DOHH2 (cell line): ENCODE data around the gene CCDC12.

Experiments
- H3F3A ChIP-seq: fragments of 200-600 bp; sonication (generic), shearing (Covaris generic); 2 replicates; pipeline ENCODE4 v1.6.0; 2016; ENCODE audit warnings: antibody characterized with exemption, mild to moderate bottlenecking; ENCODE audit not compliant: control insufficient read depth, insufficient read depth
- H3K27ac ChIP-seq: fragments of 200-600 bp; sonication (generic); 2 replicates; pipeline ENCODE4 v1.5.1; 2014; ENCODE audit warnings: low read depth, mild to moderate bottlenecking, low read length, moderate library complexity
- H3K27me3 ChIP-seq: fragments of 200-600 bp; sonication (generic); 2 replicates; pipeline ENCODE4 v1.6.1; 2014; ENCODE audit warnings: mild to moderate bottlenecking, low read length, mixed read lengths; ENCODE audit not compliant: control insufficient read depth
- H3K36me3 ChIP-seq: fragments of 200-600 bp; sonication (generic); 2 replicates; pipeline ENCODE4 v1.6.1; 2014; ENCODE audit warnings: mild to moderate bottlenecking, low read length, moderate library complexity, mixed read lengths; ENCODE audit not compliant: control insufficient read depth
- H3K4me1 ChIP-seq: fragments of 200-600 bp; sonication (generic); 2 replicates; pipeline ENCODE4 v1.6.1; 2014; ENCODE audit warnings: mild to moderate bottlenecking, low read length, mixed read lengths; ENCODE audit not compliant: control insufficient read depth
- H3K4me2 ChIP-seq: fragments of 200-600 bp; sonication (generic); 2 replicates; pipeline ENCODE4 v1.6.0; 2014; ENCODE audit warnings: mild to moderate bottlenecking, low read length, moderate library complexity
- H3K4me3 ChIP-seq: fragments of 200-600 bp; sonication (generic); 2 replicates; pipeline ENCODE4 v1.5.1; 2014; ENCODE audit warnings: mild to moderate bottlenecking, low read length, mixed read lengths
- H3K79me2 ChIP-seq: fragments of 200-600 bp; sonication (generic); 2 replicates; pipeline ENCODE4 v1.6.1; 2014; ENCODE audit warnings: mild to moderate bottlenecking, low read length, mixed read lengths; ENCODE audit not compliant: control insufficient read depth
- H3K9me2 ChIP-seq: fragments of 200-600 bp; sonication (generic); replicated peaks from 2 replicates; pipeline ENCODE4 v1.6.1; 2014; ENCODE audit warnings: mild to moderate bottlenecking, low read length, mixed read lengths; ENCODE audit not compliant: control insufficient read depth
- H3K9me3 ChIP-seq: fragments of 200-600 bp; sonication (generic); 2 replicates; pipeline ENCODE4 v1.6.1; 2014; ENCODE audit warnings: antibody characterized with exemption, low read length, mixed read lengths; ENCODE audit not compliant: control insufficient read depth, insufficient read depth
- H4K20me1 ChIP-seq: fragments of 200-600 bp; sonication (generic); 2 replicates; pipeline ENCODE4 v1.6.0; 2014; ENCODE audit warnings: low read depth, mild to moderate bottlenecking, antibody characterized with exemption, low read length, moderate library complexity; ENCODE audit not compliant: control insufficient read depth, insufficient read depth
- CTCF ChIP-seq: fragments of 200-600 bp; sonication (generic); IDR thresholded peaks from one replicate; pipeline ENCODE4 v1.5.1; 2014; ENCODE audit warnings: antibody characterized with exemption, mild to moderate bottlenecking, low read depth, low read length; ENCODE audit not compliant: poor library complexity, severe bottlenecking
- EZH2phosphoT487 ChIP-seq: fragments of 200-600 bp; sonication (generic); IDR thresholded peaks from 2 replicates; pipeline ENCODE4 v1.6.1; 2017; ENCODE audit warnings: borderline replicate concordance, mild to moderate bottlenecking, antibody characterized with exemption, low read length, moderate library complexity, mixed read lengths

Gene CCDC12

GRCh38 chr3:46905661-46906451, 70.7 kb downstream of the CCDC12 start:
- no peaks in the 10 kb centered on the region for H4K20me1 ChIP-seq
- H3K4me2 ChIP-seq = no peak overlapping the region
- no peak overlapping the region for H3K4me3 ChIP-seq
- TF ChIP-seq CTCF (no peak), EZH2phosphoT487 (no peak)
- H3K79me2 ChIP-seq = no peaks in the 10 kb centered on the region
- peaks cover 9% of the 10 kb centered on the region for H3K4me1 ChIP-seq
- no peak overlapping the region for H3K27ac ChIP-seq
- H3K9me2 ChIP-seq = no peaks in the 10 kb centered on the region
- H3F3A ChIP-seq = no peaks in the 10 kb centered on the region
- no peaks in the 10 kb centered on the region for H3K9me3 ChIP-seq
- no peaks in the 10 kb centered on the region for H3K36me3 ChIP-seq
- no peaks in the 10 kb centered on the region for H3K27me3 ChIP-seq

GRCh38 chr3:46905213-46905560, 71.4 kb downstream of the CCDC12 start:
- TF ChIP-seq CTCF (no peak), EZH2phosphoT487 (no peak)
- Histone ChIP-seq H3K79me2 (no peaks in the 10 kb centered on the region), H3K9me3 (no peaks in the 10 kb centered on the region), H3K4me2 (no peak overlapping the region), H3K27me3 (no peaks in the 10 kb centered on the region), H3K27ac (no peak overlapping the region), H3K4me1 (peaks cover 9% of the 10 kb centered on the region), H3K36me3 (no peaks in the 10 kb centered on the region), H4K20me1 (no peaks in the 10 kb centered on the region), H3K9me2 (no peaks in the 10 kb centered on the region), H3K4me3 (no peak overlapping the region), H3F3A (no peaks in the 10 kb centered on the region)

- H3K79me2 ChIP-seq = no peaks in the 10 kb centered on the region
- H3F3A ChIP-seq = no peaks in the 10 kb centered on the region
- no peak overlapping the region for H3K4me3 ChIP-seq
- no peaks in the 10 kb centered on the region for H3K36me3 ChIP-seq
- H3K27me3 ChIP-seq = no peaks in the 10 kb centered on the region
- H3K4me2 ChIP-seq = no peak overlapping the region
- no peaks in the 10 kb centered on the region for H3K9me3 ChIP-seq
- H3K27ac ChIP-seq = no peak overlapping the region
- no peak for TF ChIP-seq CTCF
- no peak for TF ChIP-seq EZH2phosphoT487
- peaks cover 4% of the 10 kb centered on the region for H3K4me1 ChIP-seq
- no peaks in the 10 kb centered on the region for H3K9me2 ChIP-seq
- H4K20me1 ChIP-seq = no peaks in the 10 kb centered on the region
Measured at GRCh38 chr3:46904303-46905212, 72.0 kb downstream of the CCDC12 start.
